ENCODE results near the gene C22orf31. TPM values are rescaled to one million over a fixed set of nuclear protein-coding genes. Genes with fewer than 3 reads are reported as not detected.

Gene C22orf31
- polyA plus RNA-seq, 1 experiment: not detected

DNA sequence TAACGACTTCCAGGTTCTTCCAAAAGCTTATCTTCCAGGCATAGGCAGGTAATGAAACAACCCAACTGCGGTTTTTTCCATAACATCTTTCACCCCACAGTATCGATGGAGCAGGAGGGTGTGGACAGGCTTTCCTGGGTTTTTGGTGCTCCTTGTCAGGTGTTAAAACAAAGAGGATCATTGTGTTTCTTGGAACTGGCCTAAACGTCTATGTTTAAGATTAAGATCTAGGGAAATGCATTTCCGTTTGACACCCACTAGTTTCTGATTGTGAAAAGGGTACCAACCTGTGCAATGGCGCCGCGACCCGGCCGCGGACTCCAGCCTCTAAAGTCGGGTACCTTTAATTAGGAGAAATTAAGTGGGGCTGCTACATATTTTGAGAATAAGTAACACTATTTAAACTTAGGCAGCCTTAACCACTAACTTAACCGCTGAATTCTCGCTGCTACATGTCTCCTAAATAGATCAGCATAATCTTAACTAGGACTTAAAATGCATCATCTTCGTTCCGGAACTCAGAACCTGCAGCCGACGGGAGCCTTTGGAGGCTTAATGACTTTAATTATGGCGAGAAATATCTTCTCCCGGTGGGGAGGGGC lies 31.5 kb downstream of the C22orf31 start:
- Histone ChIP-seq H3K4me3 (ENCODE audit: low read depth, low read length) (peak overlapping the region; percentile 37), H3K36me3 (ENCODE audit: control insufficient read depth, insufficient read depth, low read length) (no peaks in the 10 kb centered on the region), H3K27me3 (ENCODE audit: control insufficient read depth, insufficient read depth, low read length) (no peaks in the 10 kb centered on the region)
- no peak for DNase-seq (ENCODE audit: low read depth)
- TF ChIP-seq, protein P1, sequence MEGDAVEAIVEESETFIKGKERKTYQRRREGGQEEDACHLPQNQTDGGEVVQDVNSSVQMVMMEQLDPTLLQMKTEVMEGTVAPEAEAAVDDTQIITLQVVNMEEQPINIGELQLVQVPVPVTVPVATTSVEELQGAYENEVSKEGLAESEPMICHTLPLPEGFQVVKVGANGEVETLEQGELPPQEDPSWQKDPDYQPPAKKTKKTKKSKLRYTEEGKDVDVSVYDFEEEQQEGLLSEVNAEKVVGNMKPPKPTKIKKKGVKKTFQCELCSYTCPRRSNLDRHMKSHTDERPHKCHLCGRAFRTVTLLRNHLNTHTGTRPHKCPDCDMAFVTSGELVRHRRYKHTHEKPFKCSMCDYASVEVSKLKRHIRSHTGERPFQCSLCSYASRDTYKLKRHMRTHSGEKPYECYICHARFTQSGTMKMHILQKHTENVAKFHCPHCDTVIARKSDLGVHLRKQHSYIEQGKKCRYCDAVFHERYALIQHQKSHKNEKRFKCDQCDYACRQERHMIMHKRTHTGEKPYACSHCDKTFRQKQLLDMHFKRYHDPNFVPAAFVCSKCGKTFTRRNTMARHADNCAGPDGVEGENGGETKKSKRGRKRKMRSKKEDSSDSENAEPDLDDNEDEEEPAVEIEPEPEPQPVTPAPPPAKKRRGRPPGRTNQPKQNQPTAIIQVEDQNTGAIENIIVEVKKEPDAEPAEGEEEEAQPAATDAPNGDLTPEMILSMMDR (IDR thresholded peaks at IDR 0.05; ENCODE audit: insufficient read depth, low read depth, low read length): no peak
- POLR2A ChIA-PET: no interaction called here
- CTCF ChIA-PET: interaction anchor here (1.3 to 1.7 kb wide), 3 partner anchors 11 to 215 kb away, joined by 4 to 9 read pairs (median 7); no protein-coding TSS in a partner anchor

DNA sequence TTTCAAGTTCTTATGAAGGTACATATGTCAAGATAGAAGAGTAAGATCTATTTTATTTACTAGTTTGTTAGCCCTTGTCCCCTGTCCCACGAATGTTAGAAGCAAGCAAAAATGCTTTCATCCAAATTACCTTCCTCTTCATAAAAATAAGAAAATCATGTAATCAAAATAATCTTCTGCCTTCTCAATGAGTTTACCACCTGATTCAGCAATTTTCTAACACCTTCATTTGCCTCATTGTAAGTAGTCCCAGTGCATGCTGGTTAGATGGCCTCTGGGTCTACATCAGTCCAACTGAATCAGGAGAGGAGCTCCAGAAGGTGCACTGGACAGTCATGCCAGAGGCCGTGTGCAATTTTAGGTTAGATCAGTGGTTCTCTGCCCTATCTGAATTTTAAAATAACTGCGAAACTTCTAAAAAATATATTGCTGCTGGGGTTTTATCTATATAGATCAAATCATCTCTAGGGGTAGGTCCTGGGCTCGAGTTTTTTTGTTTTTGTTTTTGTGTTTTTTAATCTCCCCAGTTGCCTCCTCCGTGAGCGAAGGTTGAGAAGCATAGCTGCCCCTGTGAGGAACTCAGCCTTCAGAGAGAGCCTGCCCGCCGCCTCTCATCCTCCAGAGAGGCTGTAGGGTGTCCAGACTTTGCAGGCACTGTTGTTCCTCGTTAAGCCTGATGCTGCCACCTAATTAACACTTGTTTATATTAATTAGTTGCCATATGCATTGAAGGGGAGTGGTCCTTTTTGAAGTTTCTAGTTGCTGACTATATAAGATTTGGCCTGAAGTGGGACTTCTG lies 32.2 kb downstream of the C22orf31 start:
- no peaks in the 10 kb centered on the region for H3K36me3 ChIP-seq (ENCODE audit: control insufficient read depth, insufficient read depth, low read length)
- POLR2A ChIA-PET: no interaction called here
- CTCF ChIA-PET: interaction anchor here (1.5 to 2.5 kb wide), 2 partner anchors 16 to 216 kb away, joined by 4 to 11 read pairs; no protein-coding TSS in a partner anchor

DNA sequence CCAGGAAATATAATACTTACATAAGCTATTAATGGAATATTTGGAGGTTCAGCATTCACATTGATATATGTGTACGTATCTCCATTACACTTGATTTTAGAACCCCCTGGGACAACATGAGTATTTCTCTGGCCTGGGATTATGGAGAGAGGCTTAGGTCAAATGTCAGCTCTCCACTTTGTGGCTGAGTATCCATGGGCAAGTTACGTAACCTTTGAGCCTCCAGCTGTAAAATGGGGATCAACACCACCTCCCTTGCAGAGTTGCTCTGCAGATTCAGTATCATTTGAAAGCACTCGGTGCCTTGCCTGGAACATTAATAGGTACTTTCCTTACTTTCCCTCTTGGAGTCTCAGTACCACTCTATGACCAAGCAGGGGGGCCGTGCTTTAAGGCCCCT lies 33.2 kb downstream of the C22orf31 start:
- no peaks in the 10 kb centered on the region for H3K27me3 ChIP-seq (ENCODE audit: control insufficient read depth, insufficient read depth, low read length)
- H3K4me3 ChIP-seq (ENCODE audit: low read depth, low read length): no peak overlapping the region
- TF ChIP-seq, protein P1 (IDR thresholded peaks at IDR 0.05; ENCODE audit: insufficient read depth, low read depth, low read length): no peak
- H3K36me3 ChIP-seq (ENCODE audit: control insufficient read depth, insufficient read depth, low read length): no peaks in the 10 kb centered on the region
- DNase-seq (ENCODE audit: low read depth): no peak
- ChIA-PET CTCF (interaction anchor here (1.5 to 2.5 kb wide), 3 partner anchors 12 to 217 kb away, joined by 4 to 11 read pairs (median 7); no protein-coding TSS in a partner anchor), POLR2A (no interaction called here)

More for the DNA sequence above, 32.2 kb downstream of the C22orf31 start:
- no peak for DNase-seq (ENCODE audit: low read depth)
- H3K27me3 ChIP-seq (ENCODE audit: control insufficient read depth, insufficient read depth, low read length): no peaks in the 10 kb centered on the region
- H3K4me3 ChIP-seq (ENCODE audit: low read depth, low read length): no peak overlapping the region
- TF ChIP-seq, protein P1 (IDR thresholded peaks at IDR 0.05; ENCODE audit: insufficient read depth, low read depth, low read length): no peak

DNA sequence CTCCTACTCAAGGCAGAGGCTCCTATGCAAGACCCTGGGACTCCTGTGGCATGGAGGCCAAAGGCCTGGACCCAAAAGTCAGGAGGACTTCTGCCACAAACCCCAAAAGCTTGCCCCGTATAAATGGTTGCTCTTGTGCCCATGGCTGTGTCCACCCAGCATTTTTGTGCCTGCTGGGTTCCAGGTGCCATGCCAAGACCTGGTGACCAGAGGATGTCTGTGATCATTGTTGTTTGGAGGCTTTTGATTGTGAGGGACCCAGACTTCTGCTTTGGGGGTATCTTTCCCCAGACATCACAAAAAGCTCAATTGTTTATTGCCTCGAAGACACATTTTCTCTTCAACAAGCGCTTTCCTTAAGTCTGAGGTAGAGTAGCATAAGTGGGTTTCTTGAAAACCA lies 35.1 kb downstream of the C22orf31 start:
- no peaks in the 10 kb centered on the region for H3K27me3 ChIP-seq (ENCODE audit: control insufficient read depth, insufficient read depth, low read length)
- no peak for DNase-seq (ENCODE audit: low read depth)

More for the DNA sequence above, 35.1 kb downstream of the C22orf31 start:
- POLR2A ChIA-PET: no interaction called here
- TF ChIP-seq, protein P1 (IDR thresholded peaks at IDR 0.05; ENCODE audit: insufficient read depth, low read depth, low read length): no peak
- Histone ChIP-seq H3K36me3 (ENCODE audit: control insufficient read depth, insufficient read depth, low read length) (no peaks in the 10 kb centered on the region), H3K4me3 (ENCODE audit: low read depth, low read length) (no peak overlapping the region)
- CTCF ChIA-PET: no interaction called here
